HG03520 (cell line): ENCODE measurements around the gene SPSB3.
"Not testable (repeated sequence)": the region's sequence is repeated elsewhere in the genome, so short reads cannot be mapped to it uniquely, and the experiment has no call there.

Source experiments
- ATAC-seq: cut with Tn5 transposase; IDR thresholded peaks from one replicate; pipeline ENCODE4 v1.9.1; 2021; ENCODE audit warnings: mild to moderate bottlenecking, moderate library complexity; ENCODE audit not compliant: unreplicated experiment

The SPSB3 gene

DNA sequence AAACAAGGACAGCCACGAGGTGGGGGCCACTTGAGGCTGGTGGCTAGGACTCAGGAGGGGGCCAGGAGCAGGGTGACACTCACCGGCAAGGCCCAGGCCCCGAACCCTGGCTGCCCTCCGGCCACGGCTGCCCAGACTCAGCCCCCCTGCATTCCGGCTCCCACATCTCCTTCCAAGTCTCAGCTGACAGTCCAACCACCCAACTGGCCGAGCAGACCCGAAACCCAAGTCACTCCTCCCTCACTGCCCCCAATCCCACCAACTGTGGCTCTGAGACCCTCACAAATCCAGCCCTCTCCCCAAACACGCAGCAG lies 34.9 kb upstream of the SPSB3 start:
- ATAC-seq, result no peak

DNA sequence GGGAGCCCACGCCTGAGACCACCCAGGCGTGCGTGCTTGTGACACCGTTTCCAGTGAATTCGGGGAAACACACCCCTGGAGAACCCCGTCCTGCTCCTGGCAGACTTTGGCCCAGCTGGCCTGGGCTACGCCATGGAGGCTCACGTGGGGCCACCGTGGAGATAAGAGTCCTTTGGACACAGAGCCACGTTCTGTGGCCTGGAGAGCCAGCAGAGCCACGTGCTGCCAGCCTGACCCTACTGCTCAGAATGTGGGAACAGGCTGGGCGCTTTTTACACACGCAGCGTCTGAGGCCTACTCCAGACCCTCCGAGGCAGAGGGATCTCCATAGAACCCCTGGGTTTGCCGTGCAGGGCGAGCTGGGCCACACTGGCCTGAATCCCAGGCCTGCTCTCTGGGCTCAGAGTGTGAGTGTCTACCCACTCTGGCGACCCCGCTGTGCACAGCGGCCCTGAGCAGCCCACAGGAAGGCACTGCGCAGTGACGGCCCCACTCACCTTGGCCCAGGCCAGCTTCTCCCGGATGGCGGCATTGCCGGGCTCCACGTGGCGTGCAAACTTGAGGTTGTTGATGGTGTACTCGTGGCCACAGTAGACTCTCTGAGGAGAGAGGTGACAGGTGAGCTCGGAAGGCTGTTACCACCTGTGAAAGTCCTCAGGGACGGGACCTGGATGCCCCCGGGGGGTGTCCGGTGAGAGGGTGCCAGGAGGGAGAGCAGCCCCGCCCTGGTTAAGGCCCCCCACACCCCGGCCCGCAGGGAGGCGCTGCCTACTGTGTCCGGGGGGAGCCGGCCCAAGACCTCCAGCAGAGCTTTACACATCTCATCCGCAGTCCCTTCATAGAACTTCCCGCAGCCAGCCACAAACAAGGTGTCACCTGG lies 34.3 kb upstream of the SPSB3 start:
- ATAC-seq, result no peak

GRCh38 chr16:1815461-1815860 lies 33.1 kb upstream of the SPSB3 start:
- ATAC-seq, result no peak

- ATAC-seq, result no peak
Measured at GRCh38 chr16:1812732-1813163, 30.4 kb upstream of the SPSB3 start.

DNA sequence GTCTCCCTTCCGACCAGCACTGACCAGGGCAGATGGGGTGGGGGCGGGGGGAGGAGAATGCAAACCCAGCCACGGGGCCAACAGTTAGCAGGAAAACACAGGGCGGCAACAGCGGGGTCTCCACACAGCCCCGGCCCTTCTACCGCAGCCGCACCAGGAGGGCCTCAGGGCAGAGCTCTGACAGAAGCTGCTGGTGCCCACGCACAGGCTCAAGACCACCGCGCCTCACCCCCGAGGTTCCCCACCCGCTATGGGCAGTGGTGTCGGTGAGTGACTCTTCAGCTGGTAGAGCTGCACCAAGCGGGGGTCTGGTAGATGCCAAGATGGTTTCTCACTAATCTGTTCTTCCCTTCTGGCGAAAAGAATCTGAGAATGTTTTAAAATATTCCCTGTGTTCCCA lies 28.2 kb upstream of the SPSB3 start:
- ATAC-seq, result no peak

DNA sequence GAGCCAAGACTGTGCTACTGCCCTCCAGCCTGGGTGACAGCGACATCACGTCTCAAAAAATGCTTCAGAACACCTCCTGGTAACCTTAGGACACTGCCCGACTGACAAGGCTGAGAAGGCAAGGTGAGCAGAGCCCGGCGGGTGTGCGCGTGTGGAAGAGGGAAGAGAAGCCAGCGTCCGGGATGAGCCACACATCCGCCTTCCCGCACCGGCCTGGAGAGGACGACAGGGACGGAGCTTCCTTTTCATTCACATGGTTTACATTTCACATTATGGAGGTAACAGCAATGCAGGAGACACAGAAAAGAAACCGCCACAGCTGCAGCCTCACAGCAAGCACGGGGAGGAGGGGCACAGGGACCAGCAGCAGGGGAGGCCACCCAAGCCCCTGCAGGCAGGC lies 27.7 kb upstream of the SPSB3 start:
- no peak for ATAC-seq

GRCh38 chr16:1809281-1809801 lies 27.0 kb upstream of the SPSB3 start:
- no peak for ATAC-seq

DNA sequence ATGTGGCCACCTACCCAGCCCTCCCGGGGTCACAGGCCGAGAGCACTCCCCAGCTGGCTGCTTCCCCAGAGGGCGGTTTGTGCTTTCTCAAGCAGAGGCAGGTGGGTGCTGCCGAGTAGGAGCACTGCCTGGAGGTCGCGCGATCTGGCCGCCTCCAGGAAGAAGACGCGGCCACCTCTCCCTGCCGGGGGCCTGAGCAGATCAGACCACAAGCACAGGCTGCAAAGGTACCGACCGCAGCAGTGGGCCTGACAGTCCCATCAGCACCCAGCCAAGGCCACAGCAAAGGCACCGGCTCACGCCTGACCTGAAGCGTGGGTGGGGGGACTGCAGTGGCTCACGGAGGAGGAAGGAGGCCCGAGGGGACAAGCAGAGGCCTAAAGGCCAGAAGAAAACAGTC lies 26.3 kb upstream of the SPSB3 start:
- ATAC-seq, result no peak

- no peak for ATAC-seq
Measured at GRCh38 chr16:1807626-1808025, 25.3 kb upstream of the SPSB3 start.

DNA sequence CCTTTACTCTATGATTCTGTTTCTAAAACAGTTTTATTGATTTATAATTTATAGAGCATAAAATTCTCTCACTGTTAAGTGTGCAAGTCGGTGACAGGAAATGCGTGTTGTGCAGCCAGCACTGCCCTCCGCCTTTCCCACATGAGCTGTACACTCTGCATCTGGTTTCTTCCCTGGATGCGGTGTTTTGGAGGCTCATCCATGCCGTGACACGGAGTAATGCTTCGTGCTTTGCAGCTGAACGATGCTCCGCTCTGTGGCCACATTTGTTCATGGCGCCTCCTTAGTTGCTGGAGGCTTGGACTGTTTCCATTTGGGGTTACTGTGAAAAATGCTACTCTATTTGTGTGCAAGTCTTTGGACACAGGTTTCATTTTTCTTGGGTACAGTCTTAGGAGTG lies 18.3 kb upstream of the SPSB3 start:
- no peak for ATAC-seq

GRCh38 chr16:1799263-1799662 lies 16.9 kb upstream of the SPSB3 start:
- ATAC-seq, result not testable (repeated sequence)

DNA sequence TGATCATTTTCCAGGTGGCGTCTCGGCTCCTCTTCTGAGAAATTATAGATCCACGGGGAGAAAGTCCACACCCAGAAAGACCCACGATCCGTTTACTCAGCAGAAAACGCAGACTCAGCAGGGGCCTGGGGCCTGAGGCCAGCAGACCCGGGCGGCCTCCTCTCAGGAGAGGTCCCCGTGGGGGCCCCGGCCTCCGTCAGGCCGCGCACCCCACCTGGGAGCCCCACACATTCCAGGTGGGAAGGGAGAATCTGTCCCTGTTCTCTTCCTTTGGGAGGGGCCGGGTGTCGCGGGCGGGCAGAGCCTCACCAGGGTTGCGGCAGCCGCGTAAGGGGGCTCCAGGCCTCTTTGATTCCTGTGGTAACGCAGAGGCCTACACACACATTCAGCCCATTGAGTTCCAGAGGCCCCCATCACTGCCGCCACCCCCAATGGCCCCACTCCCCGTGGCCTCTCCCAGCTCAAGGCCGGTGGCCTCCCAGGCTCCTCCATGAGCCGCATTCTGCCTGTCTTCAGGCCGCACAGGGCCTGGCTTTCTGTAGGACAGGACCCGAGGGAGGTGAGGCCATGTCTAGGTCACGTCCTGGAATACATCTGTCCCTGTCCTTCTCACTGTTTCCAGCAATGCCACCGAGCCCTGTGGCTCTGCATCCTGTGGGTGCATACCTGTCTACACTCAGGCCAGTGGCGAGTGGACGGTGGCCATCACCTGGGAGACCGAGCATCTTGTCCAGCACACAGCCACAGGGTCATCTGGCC lies 12.7 kb upstream of the SPSB3 start:
- ATAC-seq, result no peak

- ATAC-seq, result no peak
Measured at GRCh38 chr16:1794221-1794871, 12.0 kb upstream of the SPSB3 start.

GRCh38 chr16:1793578-1794220 lies 11.3 kb upstream of the SPSB3 start, which contains the start of gene IGFALS:
IGFALS (minus strand) TSS chr16:1793705; CDS start chr16:1793652, 53 bp downstream.
- ATAC-seq, result no peak

GRCh38 chr16:1792836-1793577 lies 10.6 kb upstream of the SPSB3 start:
- no peak for ATAC-seq

- no peak for ATAC-seq
Measured at GRCh38 chr16:1791943-1792812, 9.8 kb upstream of the SPSB3 start.

DNA sequence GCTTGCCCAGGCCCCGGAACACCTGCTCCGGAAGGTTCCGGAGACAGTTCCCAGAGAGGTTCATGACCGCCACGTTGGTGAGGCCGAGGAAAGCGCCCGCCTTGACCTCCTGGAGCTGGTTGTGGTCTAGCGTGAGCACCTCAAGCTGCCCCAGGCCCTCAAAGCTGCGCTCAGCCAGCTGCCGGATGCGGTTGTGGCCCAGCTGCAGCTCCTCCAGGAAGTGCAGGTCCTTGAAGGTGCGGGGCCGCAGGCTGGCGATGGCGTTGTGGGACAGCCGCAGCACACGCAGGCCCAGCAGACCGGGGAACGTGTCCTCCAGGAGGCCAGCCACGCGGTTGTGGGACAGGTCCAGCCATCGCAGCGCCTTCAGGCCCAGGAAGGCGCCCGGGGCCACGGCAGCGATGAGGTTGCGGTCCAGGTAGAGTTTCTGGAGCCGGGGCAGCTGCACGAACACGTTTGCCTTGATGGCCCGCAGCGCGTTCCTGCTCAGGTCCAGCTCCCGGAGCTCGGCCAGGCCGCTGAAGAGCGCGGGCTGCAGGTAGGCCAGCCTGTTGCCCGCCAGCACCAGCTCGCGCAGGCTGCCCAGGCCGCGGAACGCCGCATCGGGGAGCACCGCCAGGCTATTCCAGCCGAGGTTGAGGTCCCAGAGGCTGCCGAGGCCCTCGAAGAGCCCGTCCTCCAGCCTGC lies 9.0 kb upstream of the SPSB3 start:
- no peak for ATAC-seq

- ATAC-seq, result no peak
Measured at GRCh38 chr16:1790611-1791255, 8.4 kb upstream of the SPSB3 start.
